SU-DHL-6 (cell line): Measurements from ENCODE around the gene COG1.

Source experiments
- H2AFZ ChIP-seq: fragments of 200-600 bp; sonication (generic); 2 replicates; pipeline ENCODE4 v1.6.1; 2014; ENCODE audit warnings: low read depth, mild to moderate bottlenecking, moderate library complexity, mixed read lengths, antibody characterized with exemption, low read length; ENCODE audit not compliant: severe bottlenecking
- H3F3A ChIP-seq: fragments of 200-600 bp; shearing (Covaris generic); 2 replicates; pipeline ENCODE4 v1.6.0; 2016; ENCODE audit warnings: antibody characterized with exemption, mild to moderate bottlenecking; ENCODE audit not compliant: insufficient read depth
- H3K27ac ChIP-seq: fragments of 200-600 bp; sonication (generic); 2 replicates; pipeline ENCODE4 v1.5.1; 2016; ENCODE audit warnings: low read depth, mild to moderate bottlenecking, low read length, moderate library complexity, mixed read lengths
- H3K27me3 ChIP-seq: fragments of 200-600 bp; sonication (generic), shearing (Covaris generic); 2 replicates; pipeline ENCODE4 v1.6.0; 2014; ENCODE audit warnings: mild to moderate bottlenecking, low read length
- H3K36me3 ChIP-seq: fragments of 200-600 bp; sonication (generic); 2 replicates; pipeline ENCODE4 v1.6.1; 2014; ENCODE audit warnings: mild to moderate bottlenecking, low read length, mixed read lengths
- H3K4me2 ChIP-seq: fragments of 300-600, 200-600 bp; shearing (Covaris generic), sonication (generic); 2 replicates; pipeline ENCODE4 v1.6.0; 2014; ENCODE audit warnings: low read length, low read depth, mild to moderate bottlenecking; ENCODE audit not compliant: poor library complexity, severe bottlenecking
- H3K4me3 ChIP-seq: fragments of 200-600 bp; sonication (generic); 2 replicates; pipeline ENCODE4 v1.5.1; 2014; ENCODE audit warnings: antibody characterized with exemption, low read length, mild to moderate bottlenecking, mixed read lengths; ENCODE audit not compliant: insufficient read depth, poor library complexity, severe bottlenecking
- H3K79me2 ChIP-seq: fragments of 200-600 bp; sonication (generic); 2 replicates; pipeline ENCODE4 v1.6.1; 2014; ENCODE audit warnings: mild to moderate bottlenecking, low read length, moderate library complexity; ENCODE audit not compliant: insufficient read depth
- H3K9ac ChIP-seq: fragments of 200-600 bp; sonication (generic); 2 replicates; pipeline ENCODE4 v1.7.0; 2014; ENCODE audit warnings: mild to moderate bottlenecking, low read length
- H3K9me2 ChIP-seq: fragments of 200-600 bp; sonication (generic); replicated peaks from 2 replicates; pipeline ENCODE4 v1.6.1; 2014; ENCODE audit warnings: low read length; ENCODE audit not compliant: insufficient read depth
- H3K9me3 ChIP-seq: fragments of 200-600 bp; sonication (generic); 2 replicates; pipeline ENCODE4 v1.6.1; 2014; ENCODE audit warnings: low read length, mixed read lengths; ENCODE audit not compliant: insufficient read depth
- H4K20me1 ChIP-seq: fragments of 200-600 bp; sonication (generic); 2 replicates; pipeline ENCODE4 v1.6.1; 2014; ENCODE audit warnings: low read depth, mild to moderate bottlenecking, antibody characterized with exemption, low read length, moderate library complexity, mixed read lengths
- CTCF ChIP-seq: fragments of 200-600 bp; sonication (generic); IDR thresholded peaks from one replicate; pipeline ENCODE4 v1.5.1; 2017; ENCODE audit warnings: antibody characterized with exemption, mild to moderate bottlenecking, low read length, moderate library complexity; ENCODE audit not compliant: insufficient read depth, poor library complexity, severe bottlenecking
- EZH2phosphoT487 ChIP-seq: fragments of 200-600 bp; sonication (generic), shearing (Covaris generic); conservative IDR thresholded peaks from 2 replicates; pipeline ENCODE4 v1.6.1; 2018; ENCODE audit warnings: mild to moderate bottlenecking, antibody characterized with exemption, low read length, moderate library complexity, mixed read lengths

The COG1 gene

GRCh38 chr17:73196500-73196899 is 3.6 kb downstream of the COG1 start:
- H3K79me2 ChIP-seq = 0 out of 2 replicates have a peak, but pooled peaks cover 3% of the 10 kb centered on the region
- no peaks in the 10 kb centered on the region for H3K27me3 ChIP-seq
- no peak overlapping the region for H3K9ac ChIP-seq

GRCh38 chr17:73197161-73197560 is 4.3 kb downstream of the COG1 start:
- H3K9ac ChIP-seq = no peak overlapping the region
- no peaks in the 10 kb centered on the region for H4K20me1 ChIP-seq
- H3K4me2 ChIP-seq = no peak overlapping the region
- H3K9me2 ChIP-seq = no peaks in the 10 kb centered on the region
- H3K27ac ChIP-seq = no peak overlapping the region
- TF ChIP-seq EZH2phosphoT487 (no peak), CTCF (no peak)
- H3K4me3 ChIP-seq = no peak overlapping the region
- no peaks in the 10 kb centered on the region for H3K9me3 ChIP-seq
- no peaks in the 10 kb centered on the region for H3K79me2 ChIP-seq
- H3K36me3 ChIP-seq = no peaks in the 10 kb centered on the region; the same call in 1 of the 2 replicates
- no peaks in the 10 kb centered on the region for H3K27me3 ChIP-seq
- H2AFZ ChIP-seq = no peak overlapping the region
- H3F3A ChIP-seq = peaks cover 5% of the 10 kb centered on the region; the same call in 1 of the 2 replicates

More at GRCh38 chr17:73196500-73196899, 3.6 kb downstream of the COG1 start:
- H4K20me1 ChIP-seq = no peaks in the 10 kb centered on the region
- H3K9me2 ChIP-seq = no peaks in the 10 kb centered on the region
- no peaks in the 10 kb centered on the region; the same call in 1 of the 2 replicates for H3K36me3 ChIP-seq
- peaks cover 5% of the 10 kb centered on the region; the same call in 1 of the 2 replicates for H3F3A ChIP-seq
- H3K9me3 ChIP-seq = no peaks in the 10 kb centered on the region
- no peak overlapping the region for H3K27ac ChIP-seq
- TF ChIP-seq EZH2phosphoT487 = no peak
- no peak for TF ChIP-seq CTCF
- no peak overlapping the region for H3K4me2 ChIP-seq
- H3K4me3 ChIP-seq = no peak overlapping the region
- no peak overlapping the region for H2AFZ ChIP-seq

- H3K36me3 ChIP-seq = no peaks in the 10 kb centered on the region; the same call in none of the 2 replicates
- no peak overlapping the region for H3K4me3 ChIP-seq
- H3K9me3 ChIP-seq = no peaks in the 10 kb centered on the region
- no peak overlapping the region for H3K4me2 ChIP-seq
- no peaks in the 10 kb centered on the region for H3K9me2 ChIP-seq
- H3K9ac ChIP-seq = no peak overlapping the region
- H2AFZ ChIP-seq = no peak overlapping the region
- H4K20me1 ChIP-seq = no peaks in the 10 kb centered on the region
- H3K79me2 ChIP-seq = no peaks in the 10 kb centered on the region
- peaks cover 5% of the 10 kb centered on the region; the same call in 1 of the 2 replicates for H3F3A ChIP-seq
- TF ChIP-seq CTCF (no peak), EZH2phosphoT487 (no peak)
- no peak overlapping the region for H3K27ac ChIP-seq
- H3K27me3 ChIP-seq = no peaks in the 10 kb centered on the region
These were observed 5.5 kb downstream of the COG1 start for GRCh38 chr17:73198201-73198929.
